CD14-positive monocyte (primary cell): ENCODE results near the gene TMEFF1. TPM values are rescaled to one million over a fixed set of nuclear protein-coding genes. Genes with fewer than 3 reads are reported as not detected.

ENCODE experiments used
- DNase-seq, 3 donors: peaks; one replicate each; pipeline ENCODE4 v3.0.0-alpha.2; 2011 to 2022
- H2AFZ ChIP-seq: 2 replicates; pipeline ENCODE4 v1.6.0; 2012; ENCODE audit warnings: mild to moderate bottlenecking, low read depth, low read length, inconsistent platforms; ENCODE audit not compliant: insufficient read depth, poor library complexity, severe bottlenecking
- H3K27ac ChIP-seq, 2 donors: 1 replicate in 1 of 2; 2 replicates in 1 of 2; pipeline ENCODE4 v1.5.1; 2012 to 2013; ENCODE audit warnings: low read length in 2 of 2, control low read depth in 1 of 2, inconsistent platforms in 1 of 2, low read depth in 1 of 2, mild to moderate bottlenecking in 1 of 2
- H3K27me3 ChIP-seq, 2 donors: one replicate each; pipeline versions ENCODE4 v1.6.0 to v1.6.1; 2011 to 2013; ENCODE audit warnings: low read length in 2 of 2; ENCODE audit not compliant: control insufficient read depth in 2 of 2, insufficient read depth in 2 of 2
- H3K36me3 ChIP-seq, 2 donors: replicated peaks in 1 of 2; 1 replicate in 1 of 2; 2 replicates in 1 of 2; pipeline versions ENCODE4 v1.5.1 to v1.6.1; 2012 to 2013; ENCODE audit warnings: low read length in 2 of 2, control low read depth in 1 of 2, inconsistent platforms in 1 of 2, mild to moderate bottlenecking in 1 of 2; ENCODE audit not compliant: insufficient read depth in 2 of 2, control insufficient read depth in 1 of 2
- H3K4me1 ChIP-seq, 2 donors: 1 replicate in 1 of 2; 2 replicates in 1 of 2; pipeline versions ENCODE4 v1.5.1 to v1.6.1; 2012 to 2013; ENCODE audit warnings: low read length in 2 of 2, control low read depth in 1 of 2, inconsistent platforms in 1 of 2, mild to moderate bottlenecking in 1 of 2, moderate library complexity in 1 of 2; ENCODE audit not compliant: insufficient read depth in 2 of 2, control insufficient read depth in 1 of 2
- H3K4me2 ChIP-seq: replicated peaks from 2 replicates; pipeline ENCODE3; 2012; ENCODE audit warnings: low read length, moderate library complexity, mild to moderate bottlenecking; ENCODE audit not compliant: poor library complexity, severe bottlenecking; ENCODE audit errors: extremely low read depth
- H3K4me3 ChIP-seq, 3 experiments: fragments of 200-600 bp in 1 of 3; sonication (generic) in 1 of 3; replicated peaks in 1 of 3; 1 replicate in 2 of 3; 2 replicates in 1 of 3; pipeline ENCODE4 v1.5.1; 2011 to 2013; ENCODE audit warnings: low read length in 3 of 3, mild to moderate bottlenecking in 3 of 3, control low read depth in 2 of 3, low read depth in 2 of 3, inconsistent platforms in 1 of 3, moderate library complexity in 1 of 3
- H3K79me2 ChIP-seq: 2 replicates; pipeline ENCODE4 v1.6.0; 2012; ENCODE audit warnings: mild to moderate bottlenecking, control low read depth, inconsistent platforms, low read length, moderate library complexity; ENCODE audit not compliant: insufficient read depth
- H3K9ac ChIP-seq: 2 replicates; pipeline ENCODE4 v1.6.0; 2017; ENCODE audit warnings: low read length, mild to moderate bottlenecking; ENCODE audit not compliant: insufficient read depth, poor library complexity, severe bottlenecking
- H3K9me3 ChIP-seq, 2 donors: replicated peaks in 1 of 2; 1 replicate in 1 of 2; 2 replicates in 1 of 2; pipeline versions ENCODE4 v1.5.1 to v1.6.1; 2012 to 2013; ENCODE audit warnings: low read length in 2 of 2, control low read depth in 1 of 2; ENCODE audit not compliant: control insufficient read depth in 1 of 2, insufficient read depth in 1 of 2
- H4K20me1 ChIP-seq: 2 replicates; pipeline ENCODE4 v1.6.0; 2012; ENCODE audit warnings: mild to moderate bottlenecking, low read length, control low read depth, moderate library complexity; ENCODE audit not compliant: insufficient read depth
- H3K27ac Mint-ChIP-seq, 7 donors: one replicate each; pipeline ENCODE4 v1.8.0; 2020; ENCODE audit warnings: mild to moderate bottlenecking in 7 of 7, mixed read lengths in 7 of 7, moderate library complexity in 6 of 7, inconsistent platforms in 2 of 7
- H3K27me3 Mint-ChIP-seq, 3 donors: one replicate each; pipeline ENCODE4 v1.8.0; 2021 to 2022; ENCODE audit warnings: low read depth in 3 of 3, mild to moderate bottlenecking in 3 of 3, mixed read lengths in 3 of 3, moderate library complexity in 3 of 3, inconsistent platforms in 1 of 3
- H3K36me3 Mint-ChIP-seq, 2 donors: one replicate each; pipeline ENCODE4 v1.8.0; 2020; ENCODE audit warnings: mixed read lengths in 2 of 2, inconsistent platforms in 1 of 2, mild to moderate bottlenecking in 1 of 2
- H3K4me1 Mint-ChIP-seq: one replicate; pipeline ENCODE4 v1.8.0; 2020; ENCODE audit warnings: mild to moderate bottlenecking, mixed read lengths
- H3K4me3 Mint-ChIP-seq, 2 donors: one replicate each; pipeline ENCODE4 v1.8.0; 2020; ENCODE audit warnings: mild to moderate bottlenecking in 2 of 2, mixed read lengths in 2 of 2, moderate library complexity in 1 of 2
- H3K9me3 Mint-ChIP-seq, 7 donors: one replicate each; pipeline ENCODE4 v1.8.0; 2020 to 2022; ENCODE audit warnings: mixed read lengths in 7 of 7, mild to moderate bottlenecking in 6 of 7, moderate library complexity in 6 of 7, inconsistent platforms in 2 of 7
- WGBS: methylation state at CpG from one replicate; pipeline ENCODE4 v1.1.5; 2013; ENCODE audit warnings: missing lambda C conversion rate; ENCODE audit not compliant: insufficient coverage; 5-methylcytosine and 5-hydroxymethylcytosine counted together
- intact Hi-C, 2 donors: fragments of 100-400 bp; cut with micrococcal nuclease; formaldehyde crosslinking; loops; one replicate each; pipeline versions ENCODE4 v1.15.0 to v1.15.1; 2023
- polyA plus RNA-seq, 3 donors: library from polyadenylated mRNA; depleted of rRNA in 1 of 3; unstranded in 2 of 3; stranded (reverse) in 1 of 3; fragments of 300-500 nt in 2 of 3; fragments of >200 nt in 1 of 3; fragmentation: Illumina TruSeq in 2 of 3; gene quantifications; 1 replicate in 2 of 3; 2 replicates in 1 of 3; pipeline ENCODE4 v1.2.3, GENCODE V29; 2012 to 2021
- TF ChIP-seq, protein P1 (sequence below): fragments of 200-600 bp; IDR thresholded peaks from one replicate; pipeline ENCODE4 v1.8.0; 2022; ENCODE audit warnings: antibody characterized with exemption, mild to moderate bottlenecking

TMEFF1 gene
- polyA plus RNA-seq, 3 donors: not detected

DNA sequence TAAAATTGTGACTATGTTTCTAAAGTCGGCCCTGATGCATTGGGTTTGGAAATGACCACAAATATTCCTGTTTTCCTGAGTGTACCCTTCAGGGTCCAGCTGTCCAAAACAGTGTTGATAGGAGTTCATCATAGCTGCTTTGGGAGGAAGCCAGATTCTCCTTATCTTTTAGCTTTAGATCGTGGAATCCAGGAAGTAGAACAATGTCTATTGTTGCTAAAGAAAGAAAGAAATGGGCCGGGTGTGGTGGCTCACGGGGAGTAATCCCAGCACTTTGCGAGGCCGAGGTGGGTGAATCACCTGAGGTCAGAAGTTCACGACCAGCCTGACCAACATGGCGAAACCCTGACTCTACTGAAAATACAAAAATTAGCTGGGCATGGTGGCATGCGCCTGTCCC is 114.4 kb downstream of the TMEFF1 start:
- H3K36me3 Mint-ChIP-seq: no peaks in the 10 kb centered on the region
- Histone ChIP-seq H4K20me1 (no peaks in the 10 kb centered on the region), H3K36me3 (no peaks in the 10 kb centered on the region), H3K27me3 (no peaks in the 10 kb centered on the region), H3K9me3 (no peaks in the 10 kb centered on the region), H3K9ac (no peak overlapping the region), H3K27ac (no peak overlapping the region), H3K4me1 (no peaks in the 10 kb centered on the region), H3K4me3 (no peak overlapping the region), H2AFZ (no peak overlapping the region), H3K4me2 (no peak overlapping the region), H3K79me2 (no peaks in the 10 kb centered on the region)
- H3K9me3 Mint-ChIP-seq: no peaks in the 10 kb centered on the region
- no peak overlapping the region for H3K27ac Mint-ChIP-seq
- no peaks in the 10 kb centered on the region for H3K4me1 Mint-ChIP-seq
- no peak overlapping the region for H3K4me3 Mint-ChIP-seq
- 87% methylated on average over 8 of the region's 9 CpGs for WGBS
- no peak for DNase-seq
- intact Hi-C loops: no loop called here
- TF ChIP-seq, protein P1, sequence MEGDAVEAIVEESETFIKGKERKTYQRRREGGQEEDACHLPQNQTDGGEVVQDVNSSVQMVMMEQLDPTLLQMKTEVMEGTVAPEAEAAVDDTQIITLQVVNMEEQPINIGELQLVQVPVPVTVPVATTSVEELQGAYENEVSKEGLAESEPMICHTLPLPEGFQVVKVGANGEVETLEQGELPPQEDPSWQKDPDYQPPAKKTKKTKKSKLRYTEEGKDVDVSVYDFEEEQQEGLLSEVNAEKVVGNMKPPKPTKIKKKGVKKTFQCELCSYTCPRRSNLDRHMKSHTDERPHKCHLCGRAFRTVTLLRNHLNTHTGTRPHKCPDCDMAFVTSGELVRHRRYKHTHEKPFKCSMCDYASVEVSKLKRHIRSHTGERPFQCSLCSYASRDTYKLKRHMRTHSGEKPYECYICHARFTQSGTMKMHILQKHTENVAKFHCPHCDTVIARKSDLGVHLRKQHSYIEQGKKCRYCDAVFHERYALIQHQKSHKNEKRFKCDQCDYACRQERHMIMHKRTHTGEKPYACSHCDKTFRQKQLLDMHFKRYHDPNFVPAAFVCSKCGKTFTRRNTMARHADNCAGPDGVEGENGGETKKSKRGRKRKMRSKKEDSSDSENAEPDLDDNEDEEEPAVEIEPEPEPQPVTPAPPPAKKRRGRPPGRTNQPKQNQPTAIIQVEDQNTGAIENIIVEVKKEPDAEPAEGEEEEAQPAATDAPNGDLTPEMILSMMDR: no peak
- H3K27me3 Mint-ChIP-seq: peaks cover 2% of the 10 kb centered on the region in 3 donors

DNA sequence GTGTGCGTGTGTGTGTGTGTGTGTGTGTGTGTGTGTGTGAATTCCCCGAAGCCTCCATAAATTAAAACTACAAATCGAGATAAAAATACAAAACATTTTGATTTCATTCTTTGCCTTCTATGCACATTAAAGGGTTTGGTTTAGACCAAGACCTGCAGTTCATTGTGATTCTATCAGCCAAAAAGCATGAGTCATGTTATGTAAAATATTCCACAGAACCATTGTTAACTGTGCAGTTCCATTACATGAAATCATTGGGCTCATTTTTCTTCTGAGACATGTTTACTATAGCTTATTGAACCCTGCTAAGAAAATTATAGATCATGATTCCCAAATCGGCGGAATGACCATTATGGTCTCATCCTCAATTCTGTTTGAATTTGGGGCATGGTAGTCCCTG is 116.6 kb downstream of the TMEFF1 start:
- TF ChIP-seq, protein P1: no peak
- Histone ChIP-seq H3K4me1 (no peaks in the 10 kb centered on the region), H3K27me3 (no peaks in the 10 kb centered on the region), H4K20me1 (no peaks in the 10 kb centered on the region), H3K79me2 (no peaks in the 10 kb centered on the region), H3K4me3 (no peak overlapping the region), H3K9me3 (no peaks in the 10 kb centered on the region), H3K27ac (no peak overlapping the region), H3K9ac (no peak overlapping the region), H3K36me3 (no peaks in the 10 kb centered on the region), H2AFZ (no peak overlapping the region), H3K4me2 (no peak overlapping the region)
- H3K4me3 Mint-ChIP-seq: no peak overlapping the region
- H3K4me1 Mint-ChIP-seq: no peaks in the 10 kb centered on the region
- H3K9me3 Mint-ChIP-seq: peaks cover 0 to 2% (median 0%) of the 10 kb centered on the region in 7 donors
- 92% methylated on average over 2 of the region's 5 CpGs for WGBS
- no peak for DNase-seq
- intact Hi-C loops: no loop called here
- H3K27ac Mint-ChIP-seq: no peak overlapping the region
- H3K36me3 Mint-ChIP-seq: no peaks in the 10 kb centered on the region
- peaks cover 1 to 2% (median 2%) of the 10 kb centered on the region in 3 donors for H3K27me3 Mint-ChIP-seq
